Gastroesophageal sphincter (tissue), 3 donors: Measurements from ENCODE around the gene FGGY.

ENCODE experiments used
- CTCF ChIP-seq, 4 experiments: fragments of 200-600 bp in 2 of 4; fragments of 450-650 bp in 2 of 4; sonication (generic) in 1 of 4; IDR thresholded peaks; one replicate each; pipeline ENCODE4 v1.5.1; 2017 to 2019; ENCODE audit warnings: antibody characterized with exemption in 4 of 4, mild to moderate bottlenecking in 2 of 4, moderate library complexity in 2 of 4
- EP300 ChIP-seq: sonication (generic); formaldehyde crosslinking; IDR thresholded peaks from one replicate; pipeline ENCODE4 v1.6.1; 2017; ENCODE audit warnings: antibody characterized with exemption, mild to moderate bottlenecking
- POLR2A ChIP-seq, 2 donors: fragments of 450-650 bp; IDR thresholded peaks; one replicate each; pipeline ENCODE4 v1.6.1; 2017; ENCODE audit warnings: antibody characterized with exemption in 2 of 2, mild to moderate bottlenecking in 2 of 2, moderate library complexity in 1 of 2
- POLR2AphosphoS5 ChIP-seq: sonication (generic); formaldehyde crosslinking; IDR thresholded peaks from one replicate; pipeline ENCODE4 v1.6.1; 2017; ENCODE audit warnings: antibody characterized with exemption

DNA sequence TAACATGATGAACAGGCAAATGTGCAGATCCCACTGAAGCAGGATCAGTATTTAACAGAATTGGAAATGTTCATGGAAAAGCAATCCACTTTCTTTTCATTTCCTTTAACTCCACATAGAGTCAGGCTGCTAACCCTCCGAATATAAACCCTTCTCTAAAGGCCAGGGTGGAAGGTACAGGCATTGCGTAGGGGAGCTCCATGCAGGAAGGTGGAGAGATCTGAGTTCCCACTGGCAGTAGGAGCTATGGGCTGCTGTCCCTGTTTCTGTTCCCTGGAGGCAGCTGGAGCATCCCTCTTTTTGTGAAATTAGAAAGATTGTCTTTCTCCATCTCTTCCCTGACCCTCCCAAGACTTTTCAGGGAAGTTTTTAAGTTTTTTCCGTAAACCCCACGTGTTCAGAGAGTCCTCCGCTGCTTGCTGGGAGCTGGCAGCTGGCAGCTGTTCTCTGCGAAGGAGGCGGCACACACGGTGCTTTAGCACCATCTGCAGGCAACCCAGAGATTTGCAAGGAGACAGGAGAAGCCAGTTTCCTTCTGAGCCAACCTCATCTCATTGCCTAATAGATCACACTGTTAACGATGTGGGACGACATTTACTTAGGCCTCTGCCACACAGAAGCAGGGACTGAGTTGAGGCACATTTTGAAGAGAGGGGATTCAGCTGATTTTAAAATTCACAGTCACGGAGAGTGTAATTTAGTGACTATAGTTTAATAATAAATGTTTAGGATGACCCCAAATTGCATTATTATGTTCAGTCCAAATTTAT, 462.4 kb downstream of the FGGY start:
- no peak for TF ChIP-seq EP300
- peak; percentile 89 to 99 (median 96) for TF ChIP-seq CTCF (IDR thresholded peaks at IDR 0.05)
- no peak for TF ChIP-seq POLR2A (IDR thresholded peaks at IDR 0.05)
- peak; percentile 72 for TF ChIP-seq POLR2AphosphoS5
